ENCODE results near the gene ADAM12. TPM values are rescaled to one million over a fixed set of nuclear protein-coding genes. Genes with fewer than 3 reads are reported as not detected.

The ADAM12 gene
- total and polyA plus RNA-seq, 5 donors = 0.14 to 2.7 (median 1.4) TPM

GRCh38 chr10:126243306-126243705, 145.0 kb downstream of the ADAM12 start:
- ATAC-seq = no peak
- Histone ChIP-seq H3K4me3 (ENCODE audit: low read length) (no peak overlapping the region), H3K27me3 (ENCODE audit: control insufficient read depth, insufficient read depth) (no peaks in the 10 kb centered on the region), H3K27ac (ENCODE audit: low read length) (no peak overlapping the region), H3K4me1 (ENCODE audit: control insufficient read depth, insufficient read depth, low read length) (no peaks in the 10 kb centered on the region), H3K9me3 (ENCODE audit: control insufficient read depth, low read length) (no peaks in the 10 kb centered on the region)
- intact Hi-C loops (cut with DNase I) = no loop called here
- DNase-seq = no peak

DNA sequence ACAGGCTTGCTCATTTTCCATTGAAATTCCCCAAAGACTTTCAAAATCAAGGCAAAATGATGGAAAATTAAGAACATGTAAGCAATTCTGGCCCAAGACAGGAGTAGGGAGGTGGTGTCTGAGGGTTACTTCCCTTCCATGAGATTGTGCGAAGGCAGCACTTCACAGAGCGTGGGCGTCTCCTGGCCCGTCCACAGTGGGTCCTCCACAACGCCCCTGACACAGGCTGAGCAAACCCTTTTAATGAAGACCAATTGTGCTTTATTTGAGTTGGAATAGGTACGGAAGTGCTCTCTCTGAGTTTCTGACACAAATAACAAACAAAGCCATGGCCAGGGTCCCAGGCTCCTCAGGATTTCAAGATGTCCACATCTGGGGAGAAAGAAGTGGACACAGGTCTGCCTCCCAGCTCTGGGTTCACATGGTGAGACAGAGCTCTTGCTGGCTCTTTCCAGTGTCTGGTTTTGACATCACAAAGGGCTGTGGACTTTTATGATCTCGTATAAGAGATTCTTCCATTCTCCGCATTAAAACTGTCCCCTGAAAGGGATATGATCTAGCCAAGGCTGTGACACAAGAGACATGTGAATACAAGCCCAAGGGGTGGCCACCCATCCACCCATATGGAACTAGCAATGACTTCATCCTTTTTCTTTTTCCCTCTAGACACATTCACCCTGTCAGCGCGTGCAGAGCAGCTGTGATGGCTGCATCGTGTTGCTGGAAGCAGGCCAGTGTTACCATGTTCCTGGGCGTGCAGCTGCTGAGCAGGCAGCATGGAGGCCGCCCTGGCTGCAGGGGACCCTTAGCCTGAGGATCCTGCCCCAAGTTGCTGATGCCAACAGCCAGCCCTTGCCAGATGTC, 145.6 kb downstream of the ADAM12 start:
- DNase-seq (peak; percentile 73 to 86 (median 84)), ATAC-seq (peak; percentile 69 to 74)
- intact Hi-C loops (cut with DNase I) = no loop called here
- H3K4me1 ChIP-seq (ENCODE audit: control insufficient read depth, insufficient read depth, low read length) = no peaks in the 10 kb centered on the region
- H3K27ac ChIP-seq (ENCODE audit: low read length) = no peak overlapping the region
- no peak overlapping the region for H3K4me3 ChIP-seq (ENCODE audit: low read length)
- H3K27me3 ChIP-seq (ENCODE audit: control insufficient read depth, insufficient read depth) = no peaks in the 10 kb centered on the region
- 46% methylated on average over 13 of the region's 13 CpGs for WGBS
- no peaks in the 10 kb centered on the region for H3K9me3 ChIP-seq (ENCODE audit: control insufficient read depth, low read length)

GRCh38 chr10:126240483-126240882, 147.8 kb downstream of the ADAM12 start:
- Histone ChIP-seq H3K9me3 (ENCODE audit: control insufficient read depth, low read length) (no peaks in the 10 kb centered on the region), H3K27me3 (ENCODE audit: control insufficient read depth, insufficient read depth) (no peaks in the 10 kb centered on the region), H3K4me1 (ENCODE audit: control insufficient read depth, insufficient read depth, low read length) (no peaks in the 10 kb centered on the region), H3K4me3 (ENCODE audit: low read length) (no peak overlapping the region), H3K27ac (ENCODE audit: low read length) (no peak overlapping the region)
- DNase-seq (no peak), ATAC-seq (no peak)
- intact Hi-C loops (cut with DNase I) = no loop called here
- 76% methylated on average over 8 of the region's 8 CpGs for WGBS

- Histone ChIP-seq H3K27ac (ENCODE audit: low read length) (no peak overlapping the region), H3K4me1 (ENCODE audit: control insufficient read depth, insufficient read depth, low read length) (no peaks in the 10 kb centered on the region), H3K4me3 (ENCODE audit: low read length) (no peak overlapping the region), H3K27me3 (ENCODE audit: control insufficient read depth, insufficient read depth) (no peaks in the 10 kb centered on the region), H3K9me3 (ENCODE audit: control insufficient read depth, low read length) (no peaks in the 10 kb centered on the region)
- DNase-seq = no peak
- intact Hi-C loops (cut with DNase I) = no loop called here
- WGBS = 94% methylated on average over 8 of the region's 8 CpGs
- ATAC-seq = no peak
Observed at GRCh38 chr10:126239844-126240243, 148.4 kb downstream of the ADAM12 start.

- ATAC-seq (no peak), DNase-seq (no peak)
- Histone ChIP-seq H3K4me3 (ENCODE audit: low read length) (no peak overlapping the region), H3K9me3 (ENCODE audit: control insufficient read depth, low read length) (no peaks in the 10 kb centered on the region), H3K27me3 (ENCODE audit: control insufficient read depth, insufficient read depth) (no peaks in the 10 kb centered on the region), H3K4me1 (ENCODE audit: control insufficient read depth, insufficient read depth, low read length) (no peaks in the 10 kb centered on the region), H3K27ac (ENCODE audit: low read length) (no peak overlapping the region)
- 80% methylated on average over 12 of the region's 12 CpGs for WGBS
- intact Hi-C loops (cut with DNase I) = no loop called here
Observed at GRCh38 chr10:126235979-126236851, 152.1 kb downstream of the ADAM12 start.

DNA sequence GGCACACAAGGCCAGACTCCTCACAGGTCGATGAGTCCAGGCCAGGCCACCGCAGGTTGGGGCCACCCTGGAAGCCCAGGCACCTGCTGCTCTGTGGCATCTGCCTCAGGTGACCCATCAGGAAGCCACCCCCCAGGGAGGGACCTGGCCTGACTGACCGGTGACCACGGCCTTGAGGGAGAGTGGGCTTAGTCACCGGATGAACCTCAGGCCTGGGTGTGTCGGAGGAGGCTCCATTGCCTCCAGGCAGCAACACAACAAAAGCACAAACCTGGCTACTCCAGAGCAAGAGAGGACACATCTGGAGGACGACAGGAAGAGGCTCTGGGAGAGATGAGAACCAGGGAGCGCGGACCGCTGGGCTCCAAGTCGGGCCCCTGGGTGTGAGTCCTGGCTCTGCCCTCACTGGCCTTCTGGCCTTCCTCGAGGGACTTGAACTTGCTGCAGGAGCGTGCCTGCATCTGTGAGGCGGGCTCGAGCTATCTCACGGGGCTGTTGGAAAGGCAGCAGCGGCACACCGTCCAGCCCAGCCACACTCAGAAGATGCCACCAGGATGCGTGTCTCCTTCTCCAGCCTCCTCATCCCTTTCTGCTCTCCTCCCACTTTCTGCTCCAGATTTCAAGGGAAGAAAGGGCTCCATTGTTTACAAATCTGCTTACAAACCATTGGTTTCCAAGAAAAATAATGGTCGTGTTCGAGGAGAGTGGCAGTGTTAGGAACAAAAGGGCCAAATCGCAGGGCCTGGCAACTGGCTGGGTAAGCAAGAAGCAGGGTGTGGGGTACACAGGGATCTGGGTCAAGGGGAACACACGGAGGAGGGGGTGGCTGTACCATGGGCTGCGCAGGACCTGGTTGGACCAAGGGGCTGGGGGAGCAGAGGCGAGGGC, 152.9 kb downstream of the ADAM12 start:
- DNase-seq = peak in 1 of 3 donors; percentile 65
- H3K27ac ChIP-seq (ENCODE audit: low read length) = no peak overlapping the region
- H3K9me3 ChIP-seq (ENCODE audit: control insufficient read depth, low read length) = no peaks in the 10 kb centered on the region
- intact Hi-C loops (cut with DNase I) = no loop called here
- ATAC-seq = peak in 1 of 2 donors; percentile 62
- no peaks in the 10 kb centered on the region for H3K4me1 ChIP-seq (ENCODE audit: control insufficient read depth, insufficient read depth, low read length)
- no peak overlapping the region for H3K4me3 ChIP-seq (ENCODE audit: low read length)
- 70% methylated on average over 25 of the region's 25 CpGs for WGBS
- no peaks in the 10 kb centered on the region for H3K27me3 ChIP-seq (ENCODE audit: control insufficient read depth, insufficient read depth)

DNA sequence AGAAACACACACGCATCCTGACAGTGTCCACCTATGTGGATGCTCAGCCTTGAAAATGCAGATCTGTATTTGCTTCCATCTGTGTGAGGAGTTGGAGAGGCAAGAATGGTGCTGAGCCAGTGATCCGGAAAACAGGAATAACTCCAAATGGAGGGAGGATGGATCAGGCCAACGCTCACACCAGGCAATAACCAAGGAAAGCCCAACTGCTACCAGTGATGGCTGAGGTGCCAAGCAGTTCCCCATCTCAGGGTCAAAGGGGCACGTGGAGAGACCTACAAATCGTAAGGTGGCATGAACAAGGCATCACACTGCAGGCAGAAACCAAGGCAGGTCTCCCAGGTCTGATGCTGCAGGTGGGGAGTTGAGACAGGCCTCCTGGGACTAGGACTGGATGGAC, 153.6 kb downstream of the ADAM12 start:
- DNase-seq = no peak
- no peak overlapping the region for H3K4me3 ChIP-seq (ENCODE audit: low read length)
- intact Hi-C loops (cut with DNase I) = no loop called here
- no peaks in the 10 kb centered on the region for H3K9me3 ChIP-seq (ENCODE audit: control insufficient read depth, low read length)
- WGBS = 87% methylated on average over 5 of the region's 5 CpGs
- no peak for ATAC-seq
- H3K27ac ChIP-seq (ENCODE audit: low read length) = no peak overlapping the region
- no peaks in the 10 kb centered on the region for H3K27me3 ChIP-seq (ENCODE audit: control insufficient read depth, insufficient read depth)
- H3K4me1 ChIP-seq (ENCODE audit: control insufficient read depth, insufficient read depth, low read length) = no peaks in the 10 kb centered on the region

DNA sequence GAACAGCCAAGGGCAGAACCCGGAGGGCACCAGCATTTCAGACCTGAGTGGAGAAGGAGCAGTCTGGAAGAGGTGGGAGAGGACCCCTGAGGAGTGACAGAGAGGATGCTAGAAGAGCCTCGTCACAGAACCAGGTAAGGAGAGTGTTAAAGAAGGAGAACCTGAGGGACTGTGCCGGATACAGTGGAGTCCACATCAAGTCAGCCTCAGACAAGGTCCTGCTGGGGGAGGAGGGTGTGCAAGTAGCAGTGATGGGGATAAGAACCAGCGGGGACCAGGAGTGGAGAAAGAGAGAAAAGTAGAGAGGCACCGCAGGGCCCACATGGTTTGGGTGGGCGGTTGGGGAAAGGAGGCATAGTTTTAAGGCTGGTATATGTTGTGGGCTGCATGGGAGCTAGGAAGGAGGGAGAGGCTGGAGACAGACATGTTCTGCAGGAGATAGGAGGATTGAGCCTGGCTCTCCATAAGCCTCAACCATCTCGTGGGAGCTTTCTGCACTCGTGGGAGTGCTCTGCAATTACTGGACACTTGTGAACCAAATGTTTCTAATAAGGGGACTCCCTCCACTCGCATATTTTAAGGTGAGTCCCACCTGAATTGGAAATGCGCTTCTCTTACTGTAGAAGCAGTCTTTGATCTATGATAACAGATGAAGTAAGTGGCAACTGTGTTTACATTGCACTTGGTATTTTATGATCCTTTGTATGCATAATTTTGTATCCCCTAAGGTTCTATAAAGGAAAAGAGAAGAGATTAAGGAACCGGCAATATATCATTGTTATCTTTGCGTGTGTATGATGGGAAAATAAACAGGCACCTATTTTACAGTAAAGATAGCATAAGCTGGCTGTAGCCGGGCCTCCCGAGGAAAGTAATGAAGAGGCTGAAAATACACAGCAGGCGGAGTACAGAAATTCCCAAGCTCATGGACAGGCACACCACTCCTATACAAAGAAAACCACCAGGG, 154.8 kb downstream of the ADAM12 start:
- ATAC-seq = no peak
- WGBS = 89% methylated on average over 15 of the region's 15 CpGs

GRCh38 chr10:126230587-126230986, 157.7 kb downstream of the ADAM12 start:
- 88% methylated on average over 2 of the region's 2 CpGs for WGBS
- Histone ChIP-seq H3K27me3 (ENCODE audit: control insufficient read depth, insufficient read depth) (no peaks in the 10 kb centered on the region), H3K4me3 (ENCODE audit: low read length) (no peak overlapping the region), H3K27ac (ENCODE audit: low read length) (no peak overlapping the region), H3K9me3 (ENCODE audit: control insufficient read depth, low read length) (no peaks in the 10 kb centered on the region), H3K4me1 (ENCODE audit: control insufficient read depth, insufficient read depth, low read length) (no peaks in the 10 kb centered on the region)
- ATAC-seq = no peak
- intact Hi-C loops (cut with DNase I) = no loop called here
- no peak for DNase-seq

More for the DNA sequence above, 154.8 kb downstream of the ADAM12 start:
- Histone ChIP-seq H3K9me3 (ENCODE audit: control insufficient read depth, low read length) (no peaks in the 10 kb centered on the region), H3K27ac (ENCODE audit: low read length) (no peak overlapping the region), H3K4me3 (ENCODE audit: low read length) (no peak overlapping the region), H3K27me3 (ENCODE audit: control insufficient read depth, insufficient read depth) (no peaks in the 10 kb centered on the region), H3K4me1 (ENCODE audit: control insufficient read depth, insufficient read depth, low read length) (no peaks in the 10 kb centered on the region)
- intact Hi-C loops (cut with DNase I) = no loop called here
- no peak for DNase-seq

DNA sequence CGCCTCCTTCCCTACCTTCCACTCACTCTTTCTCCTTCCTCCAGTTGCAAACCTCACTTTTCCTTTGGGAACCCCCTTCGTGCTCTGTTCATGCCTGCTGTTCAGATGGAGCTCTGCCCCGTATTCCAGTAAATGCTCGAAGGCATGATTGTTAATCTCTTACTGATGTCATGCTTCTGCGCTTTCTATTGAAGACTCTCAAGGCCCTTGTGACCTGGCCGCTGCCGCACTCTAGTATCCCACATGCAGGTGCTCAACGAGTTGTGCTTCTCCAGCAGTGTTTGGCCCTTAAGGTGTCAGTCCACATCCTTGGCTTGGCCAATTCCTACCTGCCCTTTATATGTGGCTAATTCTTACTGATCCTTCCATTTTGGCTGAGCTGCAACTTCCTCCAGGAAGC, 158.6 kb downstream of the ADAM12 start:
- WGBS = 80% methylated on average over 8 of the region's 8 CpGs
- Histone ChIP-seq H3K9me3 (ENCODE audit: control insufficient read depth, low read length) (no peaks in the 10 kb centered on the region), H3K4me3 (ENCODE audit: low read length) (no peak overlapping the region), H3K27me3 (ENCODE audit: control insufficient read depth, insufficient read depth) (no peaks in the 10 kb centered on the region), H3K4me1 (ENCODE audit: control insufficient read depth, insufficient read depth, low read length) (no peaks in the 10 kb centered on the region), H3K27ac (ENCODE audit: low read length) (no peak overlapping the region)
- no peak for DNase-seq
- no peak for ATAC-seq
- intact Hi-C loops (cut with DNase I) = no loop called here
